ENCODE data around the gene ADAM22.

Gene ADAM22

GRCh38 chr7:88183051-88183450, 249.0 kb downstream of the ADAM22 start:
- H3K4me3 ChIP-seq (ENCODE audit: low read depth, low read length): no peak overlapping the region
- TF ChIP-seq POLR2A (IDR thresholded peaks at IDR 0.05; ENCODE audit: extremely low read depth, insufficient read length) (no peak), CTCF (IDR thresholded peaks at IDR 0.05; ENCODE audit: low read depth, low read length) (no peak), MYC (IDR thresholded peaks at IDR 0.05; ENCODE audit: low read depth, low read length) (no peak), MAX (IDR thresholded peaks at IDR 0.05; ENCODE audit: low read depth, low read length) (no peak)
- no peak for DNase-seq (ENCODE audit: low read depth)

- TF ChIP-seq CTCF (IDR thresholded peaks at IDR 0.05; ENCODE audit: low read depth, low read length) (no peak), MYC (IDR thresholded peaks at IDR 0.05; ENCODE audit: low read depth, low read length) (no peak), MAX (IDR thresholded peaks at IDR 0.05; ENCODE audit: low read depth, low read length) (no peak), POLR2A (IDR thresholded peaks at IDR 0.05; ENCODE audit: extremely low read depth, insufficient read length) (no peak)
- H3K4me3 ChIP-seq (ENCODE audit: low read depth, low read length): no peak overlapping the region
- DNase-seq (ENCODE audit: low read depth): peak; percentile 36
These were observed 250.8 kb downstream of the ADAM22 start for GRCh38 chr7:88184848-88185304.

GRCh38 chr7:88185650-88186049, 251.6 kb downstream of the ADAM22 start:
- no peak for DNase-seq (ENCODE audit: low read depth)
- H3K4me3 ChIP-seq (ENCODE audit: low read depth, low read length): no peak overlapping the region
- TF ChIP-seq MYC (IDR thresholded peaks at IDR 0.05; ENCODE audit: low read depth, low read length) (no peak), CTCF (IDR thresholded peaks at IDR 0.05; ENCODE audit: low read depth, low read length) (no peak), POLR2A (IDR thresholded peaks at IDR 0.05; ENCODE audit: extremely low read depth, insufficient read length) (no peak), MAX (IDR thresholded peaks at IDR 0.05; ENCODE audit: low read depth, low read length) (no peak)

GRCh38 chr7:88191911-88192310, 257.9 kb downstream of the ADAM22 start:
- H3K4me3 ChIP-seq (ENCODE audit: low read depth, low read length): no peak overlapping the region
- TF ChIP-seq MAX (IDR thresholded peaks at IDR 0.05; ENCODE audit: low read depth, low read length) (no peak), POLR2A (IDR thresholded peaks at IDR 0.05; ENCODE audit: extremely low read depth, insufficient read length) (no peak), CTCF (IDR thresholded peaks at IDR 0.05; ENCODE audit: low read depth, low read length) (no peak), MYC (IDR thresholded peaks at IDR 0.05; ENCODE audit: low read depth, low read length) (no peak)
- DNase-seq (ENCODE audit: low read depth): no peak

- TF ChIP-seq MAX (IDR thresholded peaks at IDR 0.05; ENCODE audit: low read depth, low read length) (no peak), MYC (IDR thresholded peaks at IDR 0.05; ENCODE audit: low read depth, low read length) (no peak), POLR2A (IDR thresholded peaks at IDR 0.05; ENCODE audit: extremely low read depth, insufficient read length) (no peak)
- no peak overlapping the region for H3K4me3 ChIP-seq (ENCODE audit: low read depth, low read length)
- no peak for DNase-seq (ENCODE audit: low read depth)
These were observed 266.2 kb downstream of the ADAM22 start for GRCh38 chr7:88200261-88200660.

DNA sequence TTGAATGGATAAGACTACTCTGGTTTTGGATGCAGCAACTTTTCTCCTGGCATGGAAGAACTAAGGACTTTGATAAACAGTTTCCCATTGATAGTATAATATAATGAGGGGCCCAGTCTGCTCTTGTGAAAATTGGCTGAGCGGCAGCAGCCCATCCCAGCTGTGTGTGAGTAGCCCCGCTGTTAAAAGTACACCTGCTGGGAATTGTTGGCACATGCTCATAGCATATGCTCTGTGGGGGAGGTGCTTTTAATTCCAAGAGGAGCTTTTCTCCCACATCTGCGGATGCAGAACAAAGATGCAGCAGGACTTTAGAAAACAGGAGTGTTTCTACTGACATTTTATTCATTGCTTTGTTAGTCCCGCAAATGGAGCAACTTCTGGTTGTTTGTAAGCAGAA, 266.7 kb downstream of the ADAM22 start:
- no peak for DNase-seq (ENCODE audit: low read depth)
- TF ChIP-seq CTCF (IDR thresholded peaks at IDR 0.05; ENCODE audit: low read depth, low read length): no peak
- TF ChIP-seq POLR2A (IDR thresholded peaks at IDR 0.05; ENCODE audit: extremely low read depth, insufficient read length): no peak
- TF ChIP-seq MYC (IDR thresholded peaks at IDR 0.05; ENCODE audit: low read depth, low read length): no peak
- TF ChIP-seq MAX (IDR thresholded peaks at IDR 0.05; ENCODE audit: low read depth, low read length): no peak

More for the DNA sequence above, 266.7 kb downstream of the ADAM22 start:
- H3K4me3 ChIP-seq (ENCODE audit: low read depth, low read length): no peak overlapping the region

All from NB4 (cell line).